ENCODE data around the gene ENPP3. TPM values are rescaled to one million over a fixed set of nuclear protein-coding genes. Genes with fewer than 3 reads are reported as not detected.

Gene ENPP3
- total and polyA plus RNA-seq, 7 donors: 0.14 to 5.9 (median 1.1) TPM

- intact Hi-C loops (cut with DNase I): no loop called here
- 58 to 73% methylated on average over 2 of the region's 2 CpGs for WGBS, 2 donors
- Histone ChIP-seq H3K4me1 (no peaks in the 10 kb centered on the region), H3K36me3 (no peaks in the 10 kb centered on the region), H3K27ac (no peak overlapping the region), H3K27me3 (no peaks in the 10 kb centered on the region), H3K9me3 (no peaks in the 10 kb centered on the region), H3K4me3 (no peak overlapping the region)
- TF ChIP-seq, protein P1, sequence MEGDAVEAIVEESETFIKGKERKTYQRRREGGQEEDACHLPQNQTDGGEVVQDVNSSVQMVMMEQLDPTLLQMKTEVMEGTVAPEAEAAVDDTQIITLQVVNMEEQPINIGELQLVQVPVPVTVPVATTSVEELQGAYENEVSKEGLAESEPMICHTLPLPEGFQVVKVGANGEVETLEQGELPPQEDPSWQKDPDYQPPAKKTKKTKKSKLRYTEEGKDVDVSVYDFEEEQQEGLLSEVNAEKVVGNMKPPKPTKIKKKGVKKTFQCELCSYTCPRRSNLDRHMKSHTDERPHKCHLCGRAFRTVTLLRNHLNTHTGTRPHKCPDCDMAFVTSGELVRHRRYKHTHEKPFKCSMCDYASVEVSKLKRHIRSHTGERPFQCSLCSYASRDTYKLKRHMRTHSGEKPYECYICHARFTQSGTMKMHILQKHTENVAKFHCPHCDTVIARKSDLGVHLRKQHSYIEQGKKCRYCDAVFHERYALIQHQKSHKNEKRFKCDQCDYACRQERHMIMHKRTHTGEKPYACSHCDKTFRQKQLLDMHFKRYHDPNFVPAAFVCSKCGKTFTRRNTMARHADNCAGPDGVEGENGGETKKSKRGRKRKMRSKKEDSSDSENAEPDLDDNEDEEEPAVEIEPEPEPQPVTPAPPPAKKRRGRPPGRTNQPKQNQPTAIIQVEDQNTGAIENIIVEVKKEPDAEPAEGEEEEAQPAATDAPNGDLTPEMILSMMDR (IDR thresholded peaks at IDR 0.05): no peak
- TF ChIP-seq EP300 (IDR thresholded peaks at IDR 0.05) (no peak), POLR2A (IDR thresholded peaks at IDR 0.05) (no peak), POLR2AphosphoS5 (IDR thresholded peaks at IDR 0.05) (no peak)
- no peak for DNase-seq
These were observed 45.3 kb downstream of the ENPP3 start for GRCh38 chr6:131682442-131682841.

GRCh38 chr6:131683479-131683878 is 46.4 kb downstream of the ENPP3 start:
- Histone ChIP-seq H3K27me3 (no peaks in the 10 kb centered on the region), H3K36me3 (no peaks in the 10 kb centered on the region), H3K27ac (no peak overlapping the region), H3K4me1 (no peaks in the 10 kb centered on the region), H3K9me3 (no peaks in the 10 kb centered on the region), H3K4me3 (no peak overlapping the region)
- 62 to 84% methylated on average over 6 of the region's 6 CpGs for WGBS, 2 donors
- no peak for DNase-seq
- intact Hi-C loops (cut with DNase I): no loop called here
- TF ChIP-seq, protein P1 (IDR thresholded peaks at IDR 0.05): no peak
- no peak for TF ChIP-seq POLR2AphosphoS5 (IDR thresholded peaks at IDR 0.05)
- no peak for TF ChIP-seq POLR2A (IDR thresholded peaks at IDR 0.05)
- no peak for TF ChIP-seq EP300 (IDR thresholded peaks at IDR 0.05)

DNA sequence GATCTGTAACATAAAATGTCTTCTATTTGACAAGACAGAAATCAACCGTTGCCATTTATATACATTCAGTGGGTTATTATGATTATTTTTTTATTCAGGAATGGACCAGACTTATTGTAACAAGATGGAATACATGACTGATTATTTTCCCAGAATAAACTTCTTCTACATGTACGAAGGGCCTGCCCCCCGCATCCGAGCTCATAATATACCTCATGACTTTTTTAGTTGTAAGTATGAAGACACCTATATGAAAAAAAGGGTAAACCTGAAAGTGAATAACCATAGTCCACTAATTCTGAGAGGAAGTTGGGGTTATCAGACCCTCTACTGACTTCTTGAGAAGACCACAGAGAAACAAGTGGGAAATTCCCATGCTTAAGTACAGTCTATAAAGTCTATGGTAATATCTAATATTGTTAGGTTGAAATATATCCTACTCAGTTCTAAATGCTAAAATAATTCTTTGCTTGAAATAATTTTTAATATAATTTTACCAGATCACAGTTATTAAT is 48.2 kb downstream of the ENPP3 start:
- intact Hi-C loops (cut with DNase I): no loop called here
- no peaks in the 10 kb centered on the region for H3K36me3 ChIP-seq
- no peak overlapping the region for H3K4me3 ChIP-seq
- no peak overlapping the region for H3K27ac ChIP-seq
- no peaks in the 10 kb centered on the region for H3K9me3 ChIP-seq
- TF ChIP-seq, protein P1 (IDR thresholded peaks at IDR 0.05): no peak
- no peak for TF ChIP-seq POLR2A (IDR thresholded peaks at IDR 0.05)
- no peak for TF ChIP-seq EP300 (IDR thresholded peaks at IDR 0.05)
- no peak for TF ChIP-seq POLR2AphosphoS5 (IDR thresholded peaks at IDR 0.05)
- no peaks in the 10 kb centered on the region for H3K4me1 ChIP-seq
- WGBS, 2 donors: 74 to 89% methylated on average over 4 of the region's 4 CpGs
- no peak for DNase-seq
- H3K27me3 ChIP-seq: no peaks in the 10 kb centered on the region

DNA sequence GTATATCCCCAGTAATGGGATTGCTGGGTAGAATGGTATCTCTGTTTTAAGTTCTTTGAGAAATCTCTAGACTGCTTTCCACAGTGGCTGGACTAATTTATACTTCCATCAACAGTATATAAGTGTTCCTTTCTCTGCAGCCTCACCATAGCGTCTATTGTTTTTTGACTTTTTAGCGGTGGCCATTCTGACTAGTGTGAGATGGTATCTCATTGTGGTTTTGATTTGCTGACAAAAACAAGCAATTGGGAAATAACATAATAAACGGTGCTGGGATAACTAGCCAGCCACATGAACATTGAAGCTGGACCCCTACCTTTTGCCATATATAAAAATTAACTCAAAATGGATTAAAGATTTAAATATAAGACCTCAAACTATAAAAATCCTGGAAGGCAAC is 49.9 kb downstream of the ENPP3 start:
- H3K9me3 ChIP-seq: no peaks in the 10 kb centered on the region
- no peak overlapping the region for H3K4me3 ChIP-seq
- TF ChIP-seq POLR2A (IDR thresholded peaks at IDR 0.05): no peak
- TF ChIP-seq, protein P1 (IDR thresholded peaks at IDR 0.05): no peak
- TF ChIP-seq POLR2AphosphoS5 (IDR thresholded peaks at IDR 0.05): no peak
- TF ChIP-seq EP300 (IDR thresholded peaks at IDR 0.05): no peak
- WGBS, 2 donors: 81 to 88% methylated on average over 3 of the region's 3 CpGs
- no peak for DNase-seq
- no peaks in the 10 kb centered on the region for H3K27me3 ChIP-seq
- H3K4me1 ChIP-seq: no peaks in the 10 kb centered on the region
- H3K27ac ChIP-seq: no peak overlapping the region
- H3K36me3 ChIP-seq: no peaks in the 10 kb centered on the region
- intact Hi-C loops (cut with DNase I): no loop called here

- Histone ChIP-seq H3K27me3 (no peaks in the 10 kb centered on the region), H3K36me3 (no peaks in the 10 kb centered on the region), H3K27ac (no peak overlapping the region), H3K9me3 (no peaks in the 10 kb centered on the region), H3K4me1 (no peaks in the 10 kb centered on the region), H3K4me3 (no peak overlapping the region)
- no peak for DNase-seq
- 76 to 97% methylated on average over 1 of the region's 1 CpG for WGBS, 2 donors
- TF ChIP-seq EP300 (IDR thresholded peaks at IDR 0.05): no peak
- TF ChIP-seq, protein P1 (IDR thresholded peaks at IDR 0.05): no peak
- TF ChIP-seq POLR2A (IDR thresholded peaks at IDR 0.05): no peak
- no peak for TF ChIP-seq POLR2AphosphoS5 (IDR thresholded peaks at IDR 0.05)
- intact Hi-C loops (cut with DNase I): no loop called here
These were observed 51.2 kb downstream of the ENPP3 start for GRCh38 chr6:131688286-131688685.

All from sigmoid colon (tissue), 7 donors.